RCC 7860 (cell line): ENCODE results near the gene MRPS17.

Source experiments
- DNase-seq: peaks from one replicate; pipeline ENCODE4 v3.0.0-alpha.2; 2015; ENCODE audit warnings: low spot score
- FAIRE-seq: peaks from 2 replicates; lab custom pipeline; 2012; peaks lifted over from hg19 to GRCh38; lab: Jason Lieb, UNC

Gene MRPS17

DNA sequence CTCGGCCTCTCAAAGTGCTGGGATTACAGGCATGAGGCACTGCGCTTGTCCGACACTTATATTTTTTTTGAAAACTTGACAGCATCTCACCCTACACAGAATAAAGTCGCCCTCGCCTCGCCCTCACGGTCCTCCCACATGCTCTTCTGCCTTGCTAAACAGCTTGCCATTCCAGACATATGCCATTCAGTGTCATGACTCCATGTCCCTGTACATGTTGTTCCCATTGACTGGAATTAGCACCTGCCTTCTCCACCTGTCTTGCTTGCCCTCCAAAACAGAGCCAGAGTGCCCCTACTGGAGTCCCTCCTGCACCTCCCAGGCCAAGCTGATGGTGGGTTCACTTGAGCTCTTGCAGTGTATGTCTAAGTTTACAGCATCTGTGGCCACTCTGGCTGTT lies 18.9 kb downstream of the MRPS17 start:
- FAIRE-seq: no peak
- no peak for DNase-seq

DNA sequence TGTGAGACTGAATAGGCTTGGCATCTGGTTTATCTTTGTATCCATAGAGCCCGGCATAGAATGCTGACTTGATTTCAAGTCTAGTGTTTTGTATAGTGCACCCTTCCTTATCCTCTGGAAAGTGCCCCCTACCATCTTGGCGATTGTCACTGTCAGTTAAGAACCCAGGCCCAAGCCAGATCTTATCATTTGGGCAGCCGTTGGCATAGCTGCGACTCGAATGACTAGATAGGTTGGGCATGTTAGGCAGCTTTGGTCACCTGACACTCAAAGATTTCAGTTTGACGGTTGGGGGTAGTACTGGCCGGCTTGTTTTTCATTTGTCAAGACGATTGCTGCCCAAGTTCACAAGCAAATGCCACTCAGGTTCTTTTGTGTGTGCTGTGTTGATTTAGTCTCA lies 19.3 kb downstream of the MRPS17 start:
- DNase-seq: no peak
- FAIRE-seq: no peak

DNA sequence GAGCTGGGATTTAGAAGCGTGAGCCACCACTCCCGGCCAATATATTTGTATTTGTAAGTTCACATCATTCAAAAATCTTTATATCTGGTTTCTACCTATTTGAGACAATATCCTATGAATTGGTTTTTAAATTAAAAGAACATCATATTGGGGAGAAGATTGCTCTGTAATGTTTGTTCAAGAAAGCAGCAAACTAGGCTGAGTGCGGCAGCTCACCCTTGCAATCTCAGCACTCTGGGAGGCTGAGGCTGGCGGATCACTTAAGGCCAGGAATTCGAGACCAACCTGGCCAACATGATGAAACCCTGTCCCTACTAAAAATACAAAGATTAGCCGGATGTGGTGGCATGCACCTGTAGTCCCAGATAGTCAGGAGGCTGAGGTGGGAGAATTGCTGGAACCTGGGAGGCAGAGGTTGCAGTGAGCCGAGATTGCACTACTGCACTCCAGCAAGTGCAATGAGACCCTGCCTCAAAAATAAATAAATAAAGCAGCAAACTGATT lies 22.1 kb downstream of the MRPS17 start:
- FAIRE-seq: no peak

DNA sequence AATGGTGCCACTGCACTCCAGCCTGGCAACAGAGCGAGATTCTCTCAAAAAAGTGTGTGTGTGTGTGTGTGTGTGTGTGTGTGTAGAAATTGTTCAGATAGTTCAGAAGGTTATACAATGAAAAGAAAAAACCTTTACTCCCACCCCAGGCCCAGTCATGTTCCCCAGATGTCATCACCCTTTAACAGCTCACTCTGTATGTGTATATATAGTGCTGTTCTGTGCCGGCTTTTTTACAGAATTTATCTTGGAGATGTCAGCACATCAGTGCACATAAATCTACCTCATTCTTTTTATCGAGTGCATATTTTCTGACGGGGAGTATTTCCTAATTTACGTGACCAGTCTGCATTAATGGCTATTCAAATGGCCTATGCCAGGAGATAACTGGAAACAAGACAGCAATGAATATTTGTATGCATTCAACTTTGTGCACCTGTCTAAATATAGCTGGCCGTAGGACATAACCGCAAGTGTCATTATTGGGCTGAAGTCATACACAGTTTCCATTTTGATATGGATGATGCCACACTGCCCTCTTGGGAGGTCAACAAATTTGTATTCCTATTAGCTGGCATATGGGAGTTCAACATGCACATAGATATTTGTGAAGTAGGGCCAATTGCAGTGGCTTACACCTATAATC lies 24.4 kb downstream of the MRPS17 start:
- DNase-seq (no peak), FAIRE-seq (no peak)

More for the DNA sequence above, 22.1 kb downstream of the MRPS17 start:
- DNase-seq: no peak

DNA sequence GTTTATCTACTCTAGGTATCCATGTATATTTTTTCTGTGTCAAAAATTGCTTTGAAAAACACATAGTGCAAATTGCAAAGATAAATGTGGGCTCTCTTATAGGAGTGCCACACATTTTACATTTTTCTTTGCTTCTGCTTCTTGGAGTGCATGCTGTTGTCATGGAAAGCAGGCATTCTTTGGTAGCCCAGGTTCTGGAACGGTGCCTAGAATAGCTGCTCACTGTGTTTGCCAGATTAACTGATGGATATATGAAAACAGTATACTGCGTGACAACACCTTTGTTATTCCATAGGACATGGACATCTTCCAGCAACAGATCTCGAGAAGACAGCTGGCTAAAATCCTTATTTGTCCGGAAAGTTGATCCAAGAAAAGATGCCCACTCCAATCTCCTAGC lies 26.2 kb downstream of the MRPS17 start:
- FAIRE-seq (no peak), DNase-seq (no peak)

DNA sequence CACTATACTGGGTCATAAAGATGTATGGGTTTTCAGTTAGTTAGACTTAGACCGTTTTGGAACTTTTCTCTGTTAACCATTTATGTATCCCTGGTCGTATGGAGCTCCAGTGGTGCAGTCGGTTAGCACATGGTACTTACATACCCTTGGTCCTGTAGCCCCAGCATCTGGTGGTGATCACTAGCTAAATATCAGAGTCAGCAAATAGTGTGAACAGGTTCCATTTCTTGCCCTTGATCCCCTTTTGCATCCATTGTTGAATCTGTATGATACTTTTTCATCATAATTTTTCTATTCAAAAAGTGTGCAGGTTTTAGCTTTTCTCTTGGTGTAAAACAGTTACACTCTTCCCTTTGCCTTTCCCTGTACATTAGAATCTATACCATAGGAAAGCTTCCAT lies 28.6 kb downstream of the MRPS17 start:
- FAIRE-seq (no peak), DNase-seq (no peak)

DNA sequence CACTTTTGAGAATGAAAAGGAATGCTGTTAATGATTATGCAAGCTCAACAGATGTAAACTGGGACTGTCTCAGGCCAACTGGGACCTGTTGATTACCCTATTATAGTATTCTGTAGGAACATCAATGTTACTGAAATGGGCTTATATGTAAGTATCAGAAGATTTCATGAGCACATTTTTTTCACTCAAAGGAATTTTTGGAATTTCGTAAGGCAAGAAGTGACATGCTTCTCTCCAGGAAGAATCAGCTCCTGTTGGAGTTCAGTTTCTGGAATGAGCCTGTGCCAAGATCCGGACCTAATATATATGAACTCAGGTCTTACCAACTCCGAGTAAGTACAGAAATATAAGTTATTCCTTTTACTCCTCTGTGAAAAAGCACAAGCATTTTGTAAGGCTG lies 31.9 kb downstream of the MRPS17 start:
- no peak for FAIRE-seq
- no peak for DNase-seq

DNA sequence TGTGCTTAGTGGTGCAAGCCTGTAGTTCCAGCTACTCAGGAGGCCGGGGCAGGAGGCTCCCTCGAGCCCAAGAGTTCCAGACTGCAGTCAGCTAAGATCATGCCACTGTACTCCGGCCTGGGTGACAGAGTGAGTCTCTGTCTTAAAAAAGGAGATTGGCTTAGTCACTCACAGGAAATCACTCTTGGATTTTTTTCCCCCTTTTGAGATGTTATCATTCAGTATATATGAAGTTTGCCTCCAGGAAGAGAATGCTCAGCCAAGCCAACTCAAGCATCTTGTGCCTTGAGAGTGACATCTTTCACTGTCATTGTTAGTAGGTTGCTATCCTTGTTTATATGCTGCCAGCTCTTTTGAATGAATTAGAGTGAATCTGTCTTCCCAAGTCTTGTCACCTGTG lies 40.7 kb downstream of the MRPS17 start:
- FAIRE-seq: no peak

DNA sequence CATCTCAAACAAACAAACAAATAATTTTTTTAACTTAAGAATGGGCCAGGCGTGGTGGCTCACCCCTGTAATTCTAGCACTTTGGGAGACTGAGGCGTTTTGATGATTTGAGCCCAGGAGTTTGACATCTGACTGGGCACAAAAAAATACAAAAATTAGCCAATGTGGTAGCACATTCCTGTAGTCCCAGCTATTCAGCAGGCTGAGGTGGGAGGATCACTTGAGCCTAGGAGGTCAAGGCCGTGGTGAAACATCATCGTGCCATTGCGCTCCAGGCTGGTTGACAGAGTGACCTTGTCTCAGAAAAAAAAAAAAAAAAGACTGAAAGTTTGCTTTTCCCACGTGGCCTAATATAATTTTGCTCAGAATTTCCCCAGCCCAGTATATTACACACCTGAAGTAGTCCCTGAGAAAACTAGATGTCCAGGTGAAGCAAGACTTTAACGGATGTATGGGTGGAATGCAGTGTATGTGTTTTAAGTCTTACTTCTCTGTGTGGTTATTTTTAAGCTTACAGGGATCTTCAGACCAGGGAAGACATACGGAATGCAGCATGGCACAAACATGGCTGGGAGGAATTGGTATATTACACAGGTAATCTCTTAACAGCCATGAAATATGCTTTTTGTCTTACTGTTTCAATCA lies 45.3 kb downstream of the MRPS17 start:
- no peak for DNase-seq
- FAIRE-seq: no peak

More for the DNA sequence above, 40.7 kb downstream of the MRPS17 start:
- DNase-seq: no peak

DNA sequence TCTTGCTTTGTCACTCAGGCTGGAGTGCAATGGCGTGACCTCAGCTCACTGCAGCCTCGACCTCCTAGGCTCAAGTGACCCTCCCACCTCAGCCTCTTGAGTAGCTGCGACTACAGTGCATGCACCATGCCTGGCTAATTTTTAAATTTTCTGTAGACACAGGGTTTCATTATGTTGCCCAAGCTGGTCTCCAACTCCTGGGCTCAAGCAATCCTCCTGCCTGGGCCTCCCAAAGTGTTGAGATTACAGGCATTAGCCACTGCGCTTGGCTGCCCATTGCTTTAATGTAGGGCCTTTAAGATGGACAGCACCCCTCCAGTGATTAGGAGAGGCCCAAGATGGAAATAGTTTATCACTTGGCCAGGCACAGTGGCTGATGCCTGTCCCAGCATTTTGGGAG lies 52.1 kb downstream of the MRPS17 start:
- FAIRE-seq: no peak
- DNase-seq: no peak
